Epithelial cell of esophagus (primary cell): ENCODE data around the gene ZNF195.

Source experiments
- DNase-seq: peaks from one replicate; pipeline ENCODE4 v3.0.0; 2010; ENCODE audit warnings: low read depth
- H3K4me3 ChIP-seq: 2 replicates; pipeline ENCODE4 v1.5.1; 2011; ENCODE audit warnings: mild to moderate bottlenecking, low read length, control low read depth
- TF ChIP-seq, protein P1 (sequence below): IDR thresholded peaks from 2 replicates; pipeline ENCODE4 v1.5.1; 2011; ENCODE audit warnings: low read depth, mild to moderate bottlenecking, low read length, control low read depth, inconsistent platforms; ENCODE audit not compliant: insufficient read depth; ENCODE audit errors: missing control alignments

The ZNF195 gene

GRCh38 chr11:3382613-3383285, 3.8 kb upstream of the ZNF195 start:
- TF ChIP-seq, protein P1, sequence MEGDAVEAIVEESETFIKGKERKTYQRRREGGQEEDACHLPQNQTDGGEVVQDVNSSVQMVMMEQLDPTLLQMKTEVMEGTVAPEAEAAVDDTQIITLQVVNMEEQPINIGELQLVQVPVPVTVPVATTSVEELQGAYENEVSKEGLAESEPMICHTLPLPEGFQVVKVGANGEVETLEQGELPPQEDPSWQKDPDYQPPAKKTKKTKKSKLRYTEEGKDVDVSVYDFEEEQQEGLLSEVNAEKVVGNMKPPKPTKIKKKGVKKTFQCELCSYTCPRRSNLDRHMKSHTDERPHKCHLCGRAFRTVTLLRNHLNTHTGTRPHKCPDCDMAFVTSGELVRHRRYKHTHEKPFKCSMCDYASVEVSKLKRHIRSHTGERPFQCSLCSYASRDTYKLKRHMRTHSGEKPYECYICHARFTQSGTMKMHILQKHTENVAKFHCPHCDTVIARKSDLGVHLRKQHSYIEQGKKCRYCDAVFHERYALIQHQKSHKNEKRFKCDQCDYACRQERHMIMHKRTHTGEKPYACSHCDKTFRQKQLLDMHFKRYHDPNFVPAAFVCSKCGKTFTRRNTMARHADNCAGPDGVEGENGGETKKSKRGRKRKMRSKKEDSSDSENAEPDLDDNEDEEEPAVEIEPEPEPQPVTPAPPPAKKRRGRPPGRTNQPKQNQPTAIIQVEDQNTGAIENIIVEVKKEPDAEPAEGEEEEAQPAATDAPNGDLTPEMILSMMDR = no peak
- H3K4me3 ChIP-seq = no peak overlapping the region

DNA sequence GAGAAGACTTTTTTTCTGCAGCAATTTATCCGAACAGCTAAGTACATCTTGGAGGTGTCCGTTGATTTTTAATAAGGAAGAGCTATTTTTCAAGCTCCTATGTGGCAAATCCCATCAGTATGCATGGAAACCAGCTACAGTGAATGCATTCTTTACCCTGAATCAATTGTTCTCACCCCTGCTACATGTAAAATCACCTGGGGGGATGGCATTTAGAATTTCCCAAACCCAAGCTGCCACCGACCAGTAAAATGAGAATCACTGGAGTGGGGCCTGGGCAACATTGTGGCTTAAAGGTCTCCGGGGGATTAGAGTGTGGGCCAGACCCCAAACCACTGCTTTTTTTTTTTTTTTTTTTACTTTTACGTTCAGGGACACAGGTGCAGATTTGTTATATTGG, 2.8 kb upstream of the ZNF195 start:
- no peak for DNase-seq
- TF ChIP-seq, protein P1 = no peak
- H3K4me3 ChIP-seq = no peak overlapping the region

More at GRCh38 chr11:3382613-3383285, 3.8 kb upstream of the ZNF195 start:
- DNase-seq = no peak

GRCh38 chr11:3380706-3381545, 2.0 kb upstream of the ZNF195 start:
- TF ChIP-seq, protein P1 = no peak
- H3K4me3 ChIP-seq = no peak overlapping the region
- no peak for DNase-seq

GRCh38 chr11:3375552-3375951, 3.4 kb downstream of the ZNF195 start:
- DNase-seq = peak; percentile 36
- no peak overlapping the region for H3K4me3 ChIP-seq
- TF ChIP-seq, protein P1 = no peak

DNA sequence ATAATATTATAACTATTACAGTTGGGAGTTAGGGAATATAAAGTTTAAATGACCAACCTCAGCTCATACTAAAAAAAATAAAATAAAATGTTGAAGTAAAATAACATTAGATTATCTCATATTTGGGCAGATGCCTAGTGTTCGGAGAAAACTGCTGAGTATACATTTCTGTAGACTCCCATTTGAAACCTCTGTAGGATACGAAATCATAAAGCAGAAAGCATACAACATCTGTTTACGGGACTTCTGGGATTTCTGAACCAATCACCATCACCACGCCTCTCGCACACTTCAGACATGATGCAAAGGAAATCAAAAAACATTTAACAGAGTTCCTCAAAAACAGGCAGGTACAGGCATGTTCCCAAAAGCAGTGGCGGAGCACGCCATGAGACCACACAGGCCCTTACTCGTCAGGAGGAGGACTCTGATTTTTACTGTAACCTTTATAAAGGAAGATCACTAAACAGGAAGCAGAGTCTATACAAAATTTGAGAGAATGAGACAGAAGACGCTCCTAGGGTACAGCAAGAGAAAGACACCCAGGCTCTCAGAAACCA, 8.6 kb downstream of the ZNF195 start:
- TF ChIP-seq, protein P1 = no peak
- no peak overlapping the region for H3K4me3 ChIP-seq
- peak; percentile 58 for DNase-seq

GRCh38 chr11:3369366-3369765, 9.6 kb downstream of the ZNF195 start:
- DNase-seq = no peak
- TF ChIP-seq, protein P1 = no peak
- no peak overlapping the region for H3K4me3 ChIP-seq
